NCI-H226 (cell line): ENCODE data around the gene LAS1L.
"Not testable (repeated sequence)": the region's sequence is repeated elsewhere in the genome, so short reads cannot be mapped to it uniquely, and the experiment has no call there.

Experiments
- DNase-seq: peaks from one replicate; pipeline ENCODE4 v3.0.0-alpha.2; 2015

Gene LAS1L

DNA sequence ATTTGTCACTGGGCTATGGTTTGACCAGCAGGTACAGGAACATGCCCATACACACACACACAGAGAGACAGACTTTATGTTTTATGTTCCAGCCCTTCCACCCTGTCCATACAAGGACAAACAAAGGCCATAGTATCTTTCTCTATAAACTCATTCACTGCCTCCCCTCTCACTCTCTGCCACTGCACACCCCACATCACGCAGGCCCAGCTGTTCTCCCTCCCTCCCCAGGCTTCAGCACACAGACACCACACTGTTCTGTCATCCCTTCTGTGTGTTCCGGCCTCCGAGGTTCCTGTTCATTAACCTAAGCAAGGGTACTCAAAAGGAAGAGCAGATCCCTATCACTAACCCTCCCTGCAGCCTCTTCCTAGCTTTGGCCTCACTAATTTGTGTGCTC, 17.8 kb downstream of the LAS1L start:
- no peak for DNase-seq

DNA sequence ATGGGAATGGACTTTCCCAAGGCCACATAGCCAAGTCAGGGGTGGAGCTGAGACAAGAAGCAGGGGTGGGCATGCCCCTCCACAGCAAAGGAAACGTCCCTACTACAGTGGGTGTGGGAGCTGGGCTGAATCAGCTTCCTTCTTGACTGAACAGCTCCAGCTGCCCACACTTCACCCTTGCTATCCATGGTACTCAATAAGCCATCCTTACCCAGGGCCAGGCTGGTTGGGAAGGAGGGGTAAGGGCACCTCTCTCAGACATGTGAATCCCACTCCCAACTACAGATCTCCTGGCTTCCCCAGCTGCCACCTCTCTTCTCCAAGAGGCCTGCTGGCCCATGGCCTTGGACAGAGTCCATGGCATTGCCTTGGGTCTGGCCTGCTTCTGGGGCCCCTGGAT, 21.0 kb downstream of the LAS1L start:
- no peak for DNase-seq

DNA sequence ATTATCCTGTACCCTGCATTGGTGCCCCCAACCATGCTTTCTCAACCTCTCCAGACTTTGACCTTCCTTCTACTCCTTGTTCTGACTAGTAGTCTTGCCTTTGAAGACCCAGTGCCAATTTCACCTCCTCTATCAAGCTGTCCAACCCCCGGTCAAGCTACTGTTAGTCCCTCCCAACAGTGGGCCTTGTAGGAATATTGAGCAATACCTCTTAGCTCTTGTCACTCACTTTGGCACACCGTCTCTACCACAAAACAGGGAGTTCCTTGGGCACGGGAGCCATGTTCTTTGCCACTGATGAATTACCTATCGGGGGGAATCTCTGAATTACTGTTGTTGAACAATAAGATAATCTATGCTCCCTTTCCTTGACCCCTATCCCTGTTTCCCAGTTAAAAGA, 25.2 kb downstream of the LAS1L start:
- DNase-seq = no peak

DNA sequence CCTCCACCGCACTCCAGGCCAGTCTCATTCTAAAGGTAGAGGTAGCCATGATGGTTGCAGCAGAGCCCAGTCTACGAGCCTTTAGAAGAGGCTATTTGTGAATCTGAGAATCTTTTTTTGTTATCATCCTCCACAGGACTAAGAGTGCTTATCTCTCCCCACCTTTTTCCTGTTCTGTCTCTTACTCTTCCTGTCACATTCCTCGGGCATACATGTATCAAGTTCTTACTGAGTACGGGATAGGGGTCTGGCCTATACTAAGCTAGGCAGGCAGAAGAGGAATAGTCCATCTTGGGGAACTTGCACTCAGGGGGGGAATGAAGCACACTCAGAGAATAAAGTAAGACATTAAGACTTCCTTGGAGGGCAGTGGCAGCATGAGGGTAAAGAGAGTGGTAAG, 25.7 kb downstream of the LAS1L start:
- DNase-seq = no peak

GRCh38 chrX:65502618-65503017, 32.0 kb downstream of the LAS1L start:
- DNase-seq = peak; percentile 55

DNA sequence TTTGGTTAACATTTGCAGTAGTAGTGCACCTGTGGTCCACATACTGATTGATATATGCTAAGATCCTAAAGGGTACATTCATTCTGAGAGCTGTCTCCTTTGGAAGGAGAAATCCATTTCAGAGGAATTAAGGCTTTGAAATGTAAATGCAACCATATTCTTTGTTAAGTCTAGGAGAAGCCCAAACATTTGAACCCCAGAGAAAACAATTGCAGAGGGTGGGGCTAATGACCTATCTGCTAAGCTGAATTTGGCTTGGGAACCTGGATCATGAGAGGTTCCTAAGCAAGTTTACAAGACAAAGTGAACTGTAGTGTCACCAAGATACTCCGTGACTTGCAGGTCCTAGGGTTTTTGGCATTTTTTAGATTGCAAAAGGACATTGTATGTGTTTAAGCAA, 41.2 kb downstream of the LAS1L start:
- DNase-seq = no peak

- no peak for DNase-seq
Measured at GRCh38 chrX:65491620-65492019, 43.0 kb downstream of the LAS1L start.

DNA sequence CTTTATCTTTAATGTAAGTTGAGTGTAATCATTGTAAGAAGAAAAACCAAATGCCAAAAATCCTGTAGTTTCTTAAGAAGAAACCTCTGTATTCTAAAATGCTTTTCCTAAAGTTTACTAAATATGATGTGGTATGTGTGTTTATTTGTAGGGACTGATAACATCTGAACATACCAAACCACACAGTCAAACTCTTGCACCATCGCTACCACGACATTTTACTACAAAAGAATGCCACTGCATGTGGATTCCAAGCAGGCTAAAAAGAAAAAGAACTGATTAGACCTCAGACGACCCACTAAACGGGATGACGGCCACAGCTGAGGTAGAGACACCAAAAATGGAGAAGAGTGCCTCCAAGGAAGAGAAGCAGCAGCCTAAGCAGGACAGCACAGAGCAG, 46.1 kb downstream of the LAS1L start:
- no peak for DNase-seq

DNA sequence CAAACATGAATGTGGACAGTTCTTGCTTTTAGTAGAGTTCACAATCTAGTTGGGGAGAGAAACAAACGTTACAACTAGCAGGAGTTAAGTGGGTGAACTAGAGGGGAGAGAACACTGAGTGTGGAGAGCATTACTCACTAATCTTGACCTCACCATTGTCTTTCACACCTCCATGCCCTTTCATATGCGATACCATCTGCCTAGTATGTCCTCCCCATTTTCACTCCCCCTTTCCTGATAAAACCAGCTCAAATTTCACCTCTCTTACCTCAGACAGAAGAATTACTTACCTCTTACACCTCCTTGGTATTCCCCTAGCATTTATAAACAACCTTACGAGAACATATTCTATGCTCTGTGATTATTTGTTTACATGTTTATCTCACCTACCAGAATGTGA, 53.6 kb downstream of the LAS1L start:
- peak; percentile 56 for DNase-seq

GRCh38 chrX:65479102-65479501, 55.5 kb downstream of the LAS1L start:
- DNase-seq = not testable (repeated sequence)

- DNase-seq = no peak
Measured at GRCh38 chrX:65476564-65476963, 58.0 kb downstream of the LAS1L start.

DNA sequence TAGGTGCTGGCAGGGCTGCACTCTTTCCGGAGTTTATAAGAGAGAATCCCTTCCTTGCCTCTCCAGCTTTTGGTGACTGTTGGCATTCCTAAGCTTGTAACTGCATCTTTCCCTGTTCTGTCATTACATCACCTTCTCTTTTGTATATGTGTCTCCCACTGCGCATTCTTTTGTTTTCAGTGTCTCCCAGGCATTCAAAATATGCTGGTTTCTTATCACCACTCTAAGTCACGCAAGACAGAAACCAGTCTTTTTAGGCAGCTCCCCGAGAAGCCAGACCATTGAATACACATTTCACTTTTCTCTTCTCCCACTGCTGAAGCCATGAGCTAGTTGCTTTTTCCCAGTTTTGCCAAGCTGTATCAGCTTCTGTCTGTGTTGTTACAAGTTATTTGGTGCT, 71.0 kb downstream of the LAS1L start:
- DNase-seq = peak; percentile 82
